Inflammatory macrophage (primary cell): ENCODE data around the gene NME3.

Experiments used
- DNase-seq, 2 donors: peaks; one replicate each; pipeline ENCODE4 v3.0.0-alpha.2; 2020 to 2022

NME3 gene

GRCh38 chr16:1768061-1768766 is 3.1 kb downstream of the NME3 start:
- DNase-seq, result no peak

DNA sequence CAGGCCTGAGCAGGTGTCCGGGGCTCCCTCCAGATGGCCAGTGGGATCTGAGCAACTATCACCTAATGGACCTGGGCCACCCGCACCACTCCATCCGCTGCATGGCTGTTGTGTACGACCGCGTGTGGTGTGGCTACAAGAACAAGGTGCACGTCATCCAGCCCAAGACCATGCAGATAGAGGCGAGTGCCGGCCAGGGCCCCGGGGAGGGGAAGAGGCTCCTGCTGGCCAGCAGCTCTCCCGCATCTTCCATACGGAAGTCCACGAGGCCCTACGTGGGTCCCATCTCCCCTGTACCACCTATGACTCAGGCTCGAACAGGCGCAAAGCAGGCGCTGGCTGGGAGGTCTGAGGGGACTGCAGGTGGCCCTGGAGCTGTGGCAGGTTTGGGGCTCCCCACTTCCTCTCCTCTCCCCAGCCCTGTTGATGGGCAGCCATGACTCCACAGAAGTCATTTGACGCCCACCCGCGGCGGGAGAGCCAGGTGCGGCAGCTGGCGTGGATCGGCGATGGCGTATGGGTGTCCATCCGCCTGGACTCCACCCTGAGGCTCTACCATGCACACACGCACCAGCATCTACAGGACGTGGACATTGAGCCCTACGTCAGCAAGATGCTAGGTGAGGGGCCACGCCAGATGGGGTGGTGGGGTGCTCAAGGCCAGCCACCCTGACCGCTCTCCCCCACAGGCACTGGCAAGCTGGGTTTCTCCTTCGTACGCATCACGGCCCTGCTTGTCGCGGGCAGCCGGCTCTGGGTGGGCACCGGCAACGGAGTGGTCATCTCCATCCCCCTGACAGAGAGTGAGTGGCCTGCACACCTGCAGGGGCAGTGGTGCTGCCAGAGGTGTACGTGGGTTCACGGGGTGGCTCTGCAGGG is 4.0 kb downstream of the NME3 start:
- DNase-seq, result no peak

GRCh38 chr16:1766701-1767100 is 4.6 kb downstream of the NME3 start:
- no peak for DNase-seq

- DNase-seq, result no peak
Measured at GRCh38 chr16:1766231-1766630, 5.1 kb downstream of the NME3 start.

DNA sequence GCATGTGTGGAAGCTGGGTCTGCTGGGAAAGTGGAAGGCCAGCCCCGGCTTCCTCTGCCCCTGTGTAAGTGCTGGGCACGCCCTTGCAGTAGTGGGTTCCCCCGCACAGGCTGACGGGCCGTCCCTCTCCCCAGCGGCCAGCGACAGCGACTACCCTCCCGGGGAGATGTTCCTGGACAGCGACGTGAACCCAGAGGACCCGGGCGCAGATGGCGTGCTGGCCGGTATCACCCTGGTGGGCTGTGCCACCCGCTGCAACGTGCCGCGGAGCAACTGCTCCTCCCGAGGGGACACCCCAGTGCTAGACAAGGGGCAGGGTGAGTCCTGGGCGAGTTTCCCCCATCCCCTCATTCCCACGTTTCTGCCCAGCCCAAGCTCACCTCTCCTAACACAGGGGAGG is 5.5 kb downstream of the NME3 start:
- no peak for DNase-seq

- no peak for DNase-seq
Measured at GRCh38 chr16:1764971-1765370, 6.4 kb downstream of the NME3 start.

- no peak for DNase-seq
Measured at GRCh38 chr16:1763521-1764511, 7.5 kb downstream of the NME3 start.

DNA sequence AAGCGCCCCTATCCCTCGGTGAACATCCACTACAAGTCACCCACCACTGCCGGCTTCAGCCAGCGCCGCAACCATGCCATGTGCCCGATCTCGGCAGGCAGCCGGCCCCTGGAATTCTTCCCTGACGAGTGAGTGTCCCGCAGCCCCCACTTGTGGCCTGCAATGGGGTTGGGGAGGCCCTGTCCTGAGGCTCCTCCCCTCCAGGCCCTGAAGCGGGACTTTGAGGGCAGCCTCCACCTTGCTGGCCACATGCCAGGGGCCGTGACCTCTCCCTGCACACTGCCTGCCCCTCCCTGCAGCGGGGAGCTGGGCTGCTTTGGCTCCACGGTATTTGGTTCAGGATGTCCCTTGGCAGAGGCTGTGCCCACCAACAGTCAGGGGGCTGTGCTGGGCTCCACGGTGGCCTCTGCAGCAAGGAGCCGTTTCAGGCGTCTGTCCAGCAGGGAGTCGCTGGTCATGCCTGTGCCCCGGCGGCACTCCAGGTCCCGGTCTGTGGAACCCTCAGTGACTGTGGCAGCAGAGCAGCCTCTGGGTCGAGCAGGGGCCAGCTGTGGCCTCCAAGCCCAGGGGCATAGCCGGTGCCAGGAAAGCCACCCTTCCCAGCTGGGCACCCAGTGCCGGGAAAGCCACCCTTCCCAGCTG is 8.3 kb downstream of the NME3 start:
- no peak for DNase-seq

- DNase-seq, result no peak
Measured at GRCh38 chr16:1762196-1762878, 9.0 kb downstream of the NME3 start.

GRCh38 chr16:1761751-1762150 is 9.6 kb downstream of the NME3 start:
- DNase-seq, result no peak

DNA sequence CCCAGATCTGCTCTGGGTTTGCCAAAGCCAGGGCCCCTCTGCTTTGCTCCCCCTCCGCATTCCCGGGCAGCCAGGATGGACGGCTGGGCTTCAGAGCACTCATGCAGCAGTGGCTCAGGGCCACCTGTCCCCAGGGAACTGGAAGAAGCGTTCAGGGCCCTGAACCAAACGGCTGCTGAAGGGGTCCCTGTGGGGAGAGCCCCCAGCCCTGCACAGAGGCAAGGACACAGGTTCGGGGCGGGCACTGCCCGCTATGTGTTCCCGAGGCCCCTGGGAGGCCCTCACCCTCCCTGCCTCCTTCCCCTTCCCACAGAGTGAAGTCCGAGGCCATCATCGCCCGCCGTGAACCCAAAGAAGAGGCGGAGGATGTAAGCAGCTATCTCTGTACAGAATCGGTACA is 10.4 kb downstream of the NME3 start:
- DNase-seq, result no peak

- no peak for DNase-seq
Measured at GRCh38 chr16:1759511-1759910, 11.8 kb downstream of the NME3 start.

DNA sequence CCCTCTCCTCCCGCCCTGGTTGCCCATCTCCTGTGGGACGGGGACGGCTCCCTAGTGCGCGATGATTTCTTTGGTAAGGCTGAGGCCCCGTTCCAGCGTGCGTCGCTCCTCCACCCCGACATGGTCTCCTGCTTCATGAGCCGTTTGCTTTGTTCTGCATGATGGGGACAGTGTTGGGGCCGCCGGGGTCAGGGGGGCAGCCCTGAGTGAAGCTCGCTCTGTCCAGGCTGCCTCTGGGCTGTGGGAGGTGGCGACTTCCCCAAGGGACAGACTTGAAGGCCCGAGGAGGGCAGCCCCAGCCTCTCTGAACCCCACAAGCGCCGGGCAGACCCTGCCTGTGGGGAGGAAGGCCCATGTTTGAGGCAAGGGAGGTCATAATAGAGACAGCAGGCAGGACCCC is 12.4 kb downstream of the NME3 start:
- DNase-seq, result no peak

DNA sequence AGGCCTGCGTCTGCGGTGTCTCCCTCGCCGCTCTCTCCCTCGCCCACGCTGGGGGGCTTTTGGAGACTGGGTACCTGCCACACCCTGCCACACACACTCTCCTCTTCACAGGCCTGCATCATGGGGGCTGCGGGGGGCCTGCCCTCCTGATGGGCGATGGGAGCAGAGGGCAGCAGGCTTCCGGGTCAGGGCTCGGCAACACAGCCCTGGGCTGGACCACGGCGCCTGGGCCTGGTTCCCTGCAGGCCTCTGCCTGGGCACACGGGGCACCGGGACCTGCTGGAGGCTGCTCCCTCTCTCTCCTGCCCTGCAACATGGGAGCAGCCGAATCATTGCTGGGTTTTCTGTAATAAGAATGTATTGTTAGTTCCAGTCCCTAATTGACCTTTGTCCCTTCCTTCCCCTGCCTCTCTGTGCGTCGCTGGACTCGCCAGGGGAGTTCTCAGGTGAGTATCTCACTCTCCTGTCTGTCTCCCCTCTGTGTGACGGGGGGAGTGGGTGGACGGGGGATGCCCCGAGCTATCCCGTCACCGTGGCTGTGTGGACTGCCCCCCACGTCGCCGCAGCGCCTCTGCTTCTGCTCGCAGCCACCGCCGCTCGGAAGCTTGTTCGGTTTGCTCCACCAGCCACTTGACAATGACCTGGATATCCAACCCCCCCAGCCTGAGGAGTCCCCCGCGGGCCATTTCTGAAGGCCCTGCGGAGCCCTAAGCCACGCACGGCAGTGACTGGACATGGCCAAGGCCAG is 13.5 kb downstream of the NME3 start:
- no peak for DNase-seq

GRCh38 chr16:1754204-1754603 is 17.1 kb downstream of the NME3 start:
- no peak for DNase-seq

DNA sequence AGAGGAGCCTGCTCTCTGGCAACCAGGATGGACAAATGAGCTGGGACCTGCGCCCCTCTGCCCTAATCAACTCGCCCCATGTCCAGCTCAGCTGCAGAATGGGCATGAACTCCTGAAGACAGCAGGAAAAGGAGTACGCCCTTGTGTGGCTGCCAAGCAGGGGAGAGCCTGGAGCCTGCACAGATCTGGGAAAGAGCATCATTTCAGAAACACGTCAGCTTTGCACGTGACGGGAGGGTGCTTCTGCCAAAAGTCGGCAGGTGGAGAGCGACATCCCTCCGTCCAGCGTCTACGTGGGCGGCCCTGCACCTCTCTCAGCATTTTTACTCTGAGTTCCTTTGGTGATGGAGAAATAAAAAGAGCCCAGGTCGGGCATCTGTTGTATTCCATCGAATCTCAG is 18.5 kb downstream of the NME3 start:
- DNase-seq, result no peak

DNA sequence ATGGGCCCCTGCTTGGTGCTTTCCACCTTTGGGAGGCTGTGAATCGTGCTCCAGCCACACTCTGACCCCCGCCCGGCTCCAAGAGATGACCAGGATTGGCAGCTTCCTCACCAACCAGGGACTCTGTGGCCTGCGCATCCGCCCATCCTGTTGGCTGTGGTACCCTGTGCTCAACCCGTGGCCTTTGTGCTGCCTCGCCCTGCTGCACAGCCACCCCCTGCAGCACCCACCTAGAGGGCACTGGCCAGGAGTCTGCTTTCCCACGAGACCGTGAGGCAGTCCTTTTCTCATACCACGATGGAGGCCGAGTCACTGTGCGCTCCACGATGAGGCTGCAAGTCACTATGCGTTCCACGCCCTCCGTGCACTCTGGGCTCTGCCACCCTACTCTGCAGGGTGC is 19.4 kb downstream of the NME3 start:
- DNase-seq, result no peak

DNA sequence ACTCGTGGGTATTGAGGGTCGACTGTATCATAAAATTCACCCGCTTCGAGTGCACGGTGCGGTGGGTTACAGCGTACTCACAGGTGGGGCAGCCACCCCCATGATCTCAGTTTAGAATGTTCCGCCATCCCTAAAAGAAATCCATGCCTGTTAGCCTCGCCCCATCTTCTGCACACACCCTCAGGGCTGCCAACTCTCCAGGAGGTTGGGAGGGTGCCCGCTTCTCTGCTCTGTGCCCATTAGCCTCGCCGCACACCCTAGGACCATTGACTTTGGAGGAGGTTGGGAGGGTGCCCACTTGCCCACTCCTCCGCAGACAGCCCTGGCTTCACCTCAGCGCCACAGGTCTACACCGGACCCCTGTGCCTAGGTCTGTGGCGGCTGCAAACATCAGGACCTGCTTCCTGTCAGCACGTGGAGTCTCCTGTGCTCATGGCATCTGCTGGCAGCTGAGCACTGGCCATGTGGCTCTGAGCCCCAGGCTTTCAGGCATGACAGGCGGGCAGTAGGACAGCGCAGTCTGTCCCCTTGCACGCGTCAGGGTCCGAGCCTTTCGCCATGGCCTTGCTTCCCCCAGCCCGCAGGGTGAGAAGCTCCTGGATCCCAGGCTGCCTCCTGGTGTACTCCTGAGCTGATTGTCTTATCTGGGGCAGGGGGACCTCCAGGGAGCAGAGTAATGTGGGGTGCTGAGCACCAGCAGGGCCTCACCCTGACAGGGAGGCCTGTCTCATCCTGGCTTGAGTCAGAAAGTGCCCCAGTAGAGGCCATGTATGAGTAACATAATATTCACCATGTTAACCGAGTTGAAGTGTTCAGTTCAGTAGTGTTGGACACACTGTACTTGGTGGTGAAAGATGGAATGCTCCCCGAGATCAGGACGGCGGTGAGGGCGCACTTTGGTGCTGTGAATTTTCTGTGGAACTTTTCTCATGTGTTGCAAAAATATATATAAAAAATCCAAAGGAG is 21.9 kb downstream of the NME3 start:
- no peak for DNase-seq

- DNase-seq, result no peak
Measured at GRCh38 chr16:1747934-1748333, 23.4 kb downstream of the NME3 start.

- DNase-seq, result no peak
Measured at GRCh38 chr16:1746693-1747195, 24.6 kb downstream of the NME3 start.
